ENCODE results near the gene WDR48.

The WDR48 gene

DNA sequence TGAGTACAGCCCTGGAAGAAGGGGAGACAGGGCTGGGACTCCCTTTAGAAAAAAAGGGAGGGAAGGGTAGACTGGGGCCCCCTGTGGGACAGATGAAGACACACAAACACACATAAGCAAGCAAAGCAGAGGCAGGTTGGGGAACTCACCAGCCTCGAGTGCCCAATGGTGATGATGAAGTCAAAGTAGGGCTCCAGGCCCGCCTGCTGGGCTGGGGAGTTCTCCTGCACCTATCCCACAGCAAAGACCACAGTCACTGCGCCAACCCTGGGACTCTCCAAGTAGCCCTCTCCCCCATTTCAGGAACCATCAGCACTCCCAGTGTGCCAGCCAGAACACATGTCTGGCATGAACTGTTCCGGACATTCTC, 51.5 kb downstream of the WDR48 start:
- DNase-seq, result no peak

DNA sequence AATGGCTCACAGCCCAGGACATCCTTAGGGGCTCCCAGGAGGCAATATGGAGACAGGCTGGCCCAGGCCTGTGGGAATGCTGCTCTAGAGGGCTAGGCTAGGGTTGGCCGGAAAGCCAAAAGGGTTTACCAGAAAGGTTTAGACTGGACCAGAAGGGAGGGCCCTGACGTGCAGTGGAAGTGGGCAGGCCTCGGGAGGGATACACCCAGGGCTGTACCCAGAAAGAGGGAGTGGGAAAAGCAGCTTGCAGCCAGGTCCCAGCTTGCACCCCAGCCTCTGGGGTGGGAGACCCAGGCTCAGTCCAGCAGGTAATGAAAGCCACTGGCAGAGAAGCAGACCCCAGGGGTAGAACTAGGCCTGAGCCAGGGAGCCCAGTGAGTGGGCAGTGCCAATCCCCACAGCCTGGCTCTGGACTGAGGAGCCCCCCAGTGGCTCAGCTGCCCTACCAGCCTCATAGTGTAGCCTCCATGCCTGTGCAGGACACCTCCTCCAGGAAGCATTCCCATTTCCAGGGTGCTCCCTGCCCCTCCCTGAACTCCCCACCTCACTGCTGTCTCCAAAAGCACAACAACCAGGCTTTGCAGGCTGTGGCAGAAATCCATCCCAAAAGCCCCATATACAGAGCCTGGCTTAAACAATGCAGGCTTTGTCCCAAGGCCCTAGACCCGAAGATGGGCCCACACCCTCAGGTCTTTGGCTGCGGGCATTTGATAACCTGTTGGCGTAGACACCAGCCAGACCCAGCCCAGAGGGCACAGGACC, 52.2 kb downstream of the WDR48 start:
- no peak for DNase-seq

DNA sequence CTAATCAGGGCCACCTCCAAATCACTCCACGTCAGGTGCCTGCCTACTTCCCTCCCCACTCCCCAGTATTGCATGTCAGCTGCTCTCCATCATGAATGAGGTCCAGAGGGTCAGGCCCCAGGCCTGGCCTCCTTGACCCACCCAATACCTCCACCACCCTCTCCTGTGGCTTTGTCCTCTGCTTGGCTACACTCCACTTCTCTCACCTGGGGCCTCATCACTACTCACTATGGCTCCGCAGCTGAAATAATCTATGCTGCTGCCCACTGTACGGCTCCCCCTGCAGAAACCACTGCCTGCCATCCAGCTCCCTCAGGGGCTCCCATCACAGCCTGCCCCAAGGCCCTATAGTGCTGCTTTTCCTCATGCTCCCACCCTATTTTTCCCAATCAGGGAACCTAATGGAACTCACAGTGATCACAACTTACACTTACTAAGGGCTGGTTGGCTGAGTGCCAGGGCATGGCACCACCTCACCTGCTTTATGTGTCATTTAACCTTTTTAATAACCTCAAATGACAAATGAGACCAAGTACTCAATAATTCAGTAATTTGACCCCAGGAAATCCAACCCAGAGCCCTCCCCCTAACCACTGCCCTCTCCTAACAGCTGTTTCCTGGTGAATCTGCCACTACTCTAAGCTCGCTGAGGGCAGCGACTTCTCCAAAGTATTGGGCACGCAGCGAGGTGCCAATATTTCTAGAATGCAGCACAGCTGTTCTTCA, 53.3 kb downstream of the WDR48 start:
- DNase-seq, result peak; percentile 34

DNA sequence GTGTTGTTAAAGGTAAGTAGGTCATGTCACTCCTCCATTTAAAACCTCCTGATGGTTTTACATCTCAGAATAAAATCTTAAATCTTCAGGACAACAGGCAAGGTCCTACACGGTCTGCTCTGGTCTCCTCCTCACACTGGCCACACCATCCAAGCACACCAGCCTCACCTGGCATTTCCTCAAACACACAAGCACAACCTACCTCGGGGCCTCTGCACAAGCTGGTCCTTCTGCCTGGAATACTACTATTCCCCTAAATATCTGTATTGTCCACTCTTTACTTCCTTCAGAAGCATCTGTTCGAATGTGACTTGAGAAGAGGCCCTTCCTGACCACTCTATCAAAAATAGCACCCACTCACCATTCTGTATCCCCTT, 53.9 kb downstream of the WDR48 start:
- no peak for DNase-seq

DNA sequence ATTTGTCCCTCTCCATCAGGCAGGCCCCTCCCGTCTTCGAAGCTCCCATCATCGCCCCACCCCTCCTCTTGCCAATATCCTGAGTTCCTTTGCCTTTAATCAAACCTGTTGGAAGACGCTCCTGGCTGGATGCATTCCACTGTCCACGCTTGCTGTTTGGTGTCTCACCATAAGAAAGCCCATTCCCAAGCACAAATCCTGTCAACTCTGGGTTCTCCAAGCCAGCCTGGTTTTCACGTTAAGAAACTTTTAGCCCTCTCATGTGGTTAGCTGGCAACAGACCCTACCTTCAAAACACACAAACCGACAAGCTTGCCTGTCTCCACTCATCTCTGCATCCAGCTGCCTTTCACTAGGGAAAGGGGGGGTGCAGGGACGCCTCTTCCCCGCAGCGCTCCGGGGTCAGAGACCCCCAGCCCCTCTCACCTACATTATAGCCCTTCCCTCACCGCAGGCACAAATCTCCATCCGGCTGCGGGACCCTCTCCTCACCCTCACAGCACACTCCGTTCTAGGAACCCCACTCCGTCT, 54.5 kb downstream of the WDR48 start:
- DNase-seq, result no peak

DNA sequence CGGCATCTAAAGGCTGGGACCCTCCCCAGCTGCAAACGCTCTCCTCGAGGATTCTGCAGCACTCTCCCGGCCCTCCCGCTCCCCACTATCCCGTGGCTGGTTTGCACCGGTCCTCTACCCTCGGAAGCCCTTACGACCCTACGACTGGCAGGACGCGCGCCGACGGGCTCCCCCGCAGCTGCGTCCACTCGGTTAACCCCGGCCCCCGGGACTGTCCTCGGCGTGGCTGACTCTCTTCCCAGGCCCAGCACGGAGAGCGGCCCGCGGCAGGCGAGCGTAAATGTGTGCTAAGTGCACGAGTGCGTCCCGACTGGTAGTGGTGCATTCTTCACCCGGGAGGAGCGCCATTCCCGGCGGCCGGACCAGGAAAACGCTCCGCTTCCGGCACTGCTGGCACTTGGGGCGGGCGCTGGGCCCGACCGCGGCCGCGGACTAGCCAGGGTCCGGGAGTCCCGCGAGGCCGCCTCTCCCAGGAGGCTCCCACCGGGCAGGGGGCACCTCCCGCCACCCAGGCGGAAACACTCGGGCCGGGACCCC, 55.1 kb downstream of the WDR48 start:
- peak; percentile 29 for DNase-seq

DNA sequence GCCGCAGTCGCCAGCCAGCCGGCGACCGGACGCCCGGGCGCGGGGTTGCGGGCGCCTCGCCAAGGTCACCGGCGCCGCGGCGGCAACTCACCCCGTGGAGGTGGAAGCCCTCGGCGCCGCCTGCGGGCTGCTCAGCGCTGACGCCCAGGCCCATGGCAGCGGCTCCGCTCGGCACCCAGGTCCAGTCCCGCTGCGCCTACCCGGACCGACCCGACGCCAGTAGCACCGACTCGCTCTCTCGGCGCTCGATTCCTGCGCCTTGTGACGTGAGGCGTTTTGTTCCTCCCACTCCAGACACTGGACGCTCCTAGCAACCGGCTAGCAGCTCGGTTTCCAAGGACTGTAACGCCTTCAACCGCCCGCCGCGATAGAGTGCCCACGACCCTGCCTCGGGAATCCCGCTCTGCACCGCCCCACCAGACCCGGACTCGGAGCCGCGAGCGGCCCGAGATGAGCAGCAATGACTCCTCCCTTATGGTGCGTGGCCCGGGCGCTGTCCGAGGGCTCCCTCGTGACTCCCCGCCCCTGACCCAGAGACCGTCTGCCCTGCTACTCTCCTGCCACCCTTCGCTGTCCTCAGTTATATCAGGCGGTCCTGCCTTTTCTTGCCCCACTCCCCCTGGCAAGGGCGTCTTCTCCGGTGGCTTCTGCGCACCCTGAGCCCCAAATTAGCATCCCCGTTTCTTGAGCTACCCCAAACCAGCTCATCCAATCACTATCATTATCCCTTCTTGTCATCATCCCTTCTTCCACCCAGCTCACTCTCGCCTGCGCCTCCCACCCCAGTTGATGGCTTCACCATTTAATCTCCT, 55.8 kb downstream of the WDR48 start, which contains the start of the genes GORASP1 and TTC21A:
Gene GORASP1 (minus strand): TSS at position 240 of the 812 bp plus-strand sequence. CDS start 86 bp downstream, at position 154.
Gene TTC21A (plus strand): TSS at position 293 of the 812 bp plus-strand sequence. CDS start 158 bp downstream, at position 451.
- peak; percentile 62 for DNase-seq

DNA sequence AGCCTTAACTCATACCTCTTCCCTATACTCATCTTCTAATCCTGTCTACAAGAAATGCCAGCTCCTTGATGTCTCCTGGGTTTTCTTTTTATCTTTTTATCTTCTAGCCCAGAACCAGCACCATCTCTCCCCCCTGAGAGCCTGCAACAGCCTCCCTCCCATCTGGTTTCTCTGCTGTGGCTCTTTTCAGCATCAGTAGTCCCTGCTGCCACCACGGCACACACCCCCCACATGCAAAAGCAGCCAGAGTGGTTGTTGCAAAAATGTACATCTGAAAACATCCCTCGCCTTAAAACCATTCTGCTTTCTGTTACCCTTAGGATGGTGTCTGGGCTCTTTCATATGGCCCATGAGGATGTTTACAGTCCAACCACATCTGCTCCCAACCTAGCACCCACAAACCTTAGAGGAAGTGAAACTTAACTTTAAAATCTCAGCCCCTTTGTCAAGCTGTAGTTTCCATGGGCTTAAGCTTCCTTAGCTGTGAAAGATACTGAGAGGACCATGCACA, 56.4 kb downstream of the WDR48 start:
- no peak for DNase-seq

DNA sequence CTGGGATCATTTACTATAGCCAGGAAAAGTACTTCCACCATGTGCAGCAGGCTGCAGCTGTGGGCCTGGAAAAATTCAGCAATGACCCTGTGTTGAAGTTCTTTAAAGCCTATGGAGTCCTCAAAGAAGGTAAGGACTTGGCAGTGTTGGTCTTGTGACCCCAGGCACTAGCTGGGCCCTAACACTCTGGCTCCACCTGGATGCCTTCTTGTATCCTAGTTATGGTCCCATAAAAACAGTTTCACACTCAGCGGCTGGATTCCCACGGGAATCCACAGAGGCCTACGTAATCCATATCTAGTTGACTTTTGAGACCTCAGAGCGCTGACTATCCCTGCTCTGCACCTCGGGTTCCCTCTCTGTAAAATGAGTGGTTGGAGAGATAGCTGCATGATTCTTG, 57.3 kb downstream of the WDR48 start:
- no peak for DNase-seq

DNA sequence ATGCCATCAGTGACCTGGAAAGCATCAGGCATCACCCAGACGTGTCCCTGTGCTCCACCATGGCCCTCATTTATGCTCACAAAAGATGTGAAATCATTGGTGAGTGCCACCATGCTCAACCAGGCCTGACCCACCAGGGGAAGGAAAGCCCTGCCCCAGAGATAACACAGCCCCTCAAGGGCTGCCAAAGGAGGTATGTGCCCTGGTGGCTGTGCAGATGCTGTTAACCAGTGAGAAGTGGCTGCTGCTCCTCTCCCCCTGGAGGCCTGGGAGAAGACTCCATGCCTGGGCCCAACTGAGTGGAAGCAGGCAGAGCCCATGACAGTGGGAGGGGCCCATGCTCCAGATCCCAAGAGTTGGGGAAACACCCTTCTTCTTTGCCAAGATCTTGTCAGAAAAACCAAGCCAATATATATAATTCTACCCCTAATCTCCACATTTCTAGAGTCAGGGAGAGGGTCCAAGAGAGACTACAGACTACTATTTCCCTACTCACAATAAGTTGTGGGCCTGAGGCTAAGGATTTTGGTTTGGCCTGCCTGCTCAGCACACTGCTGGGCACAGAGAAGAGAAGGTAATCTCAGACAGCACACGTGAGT, 58.3 kb downstream of the WDR48 start:
- no peak for DNase-seq

DNA sequence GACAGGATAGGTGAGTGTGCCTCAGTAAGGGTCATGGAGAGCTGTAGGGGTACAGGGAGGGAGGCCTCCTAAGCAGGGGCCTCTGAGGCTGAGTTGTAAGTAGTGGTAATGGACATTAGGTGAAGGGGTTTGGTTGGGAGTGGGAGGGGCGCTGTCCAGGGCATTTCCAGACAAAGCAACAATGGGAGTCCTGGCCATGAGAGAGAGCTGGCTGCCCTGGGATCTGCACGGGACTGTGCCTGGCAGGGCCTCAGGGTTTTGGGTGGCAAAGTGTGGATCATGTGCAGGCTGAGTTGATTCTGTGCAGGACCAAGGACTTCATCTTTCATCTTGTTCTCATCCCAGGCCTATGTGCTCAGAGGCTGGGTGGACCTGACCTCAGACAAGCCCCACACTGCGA, 60.3 kb downstream of the WDR48 start:
- DNase-seq, result no peak

DNA sequence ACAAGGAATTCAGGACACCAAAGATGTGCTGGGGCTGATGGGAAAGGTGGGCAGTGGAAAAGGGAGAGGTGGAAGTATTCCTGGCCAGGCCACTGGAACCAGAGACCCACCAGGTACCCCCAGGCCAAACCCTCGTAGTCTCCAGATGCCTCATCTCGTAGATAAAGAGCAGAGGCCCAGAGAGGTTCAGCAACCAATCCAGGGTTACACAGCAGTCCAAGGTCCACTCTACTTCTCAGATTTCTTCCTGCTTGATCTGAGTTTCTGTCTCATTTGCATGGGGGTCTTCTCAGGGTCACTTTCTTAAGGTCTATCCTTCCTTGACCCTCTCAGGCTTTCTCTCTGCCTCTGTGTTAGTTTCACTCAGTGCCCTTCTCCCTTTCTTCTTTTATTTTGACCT, 60.7 kb downstream of the WDR48 start:
- no peak for DNase-seq

DNA sequence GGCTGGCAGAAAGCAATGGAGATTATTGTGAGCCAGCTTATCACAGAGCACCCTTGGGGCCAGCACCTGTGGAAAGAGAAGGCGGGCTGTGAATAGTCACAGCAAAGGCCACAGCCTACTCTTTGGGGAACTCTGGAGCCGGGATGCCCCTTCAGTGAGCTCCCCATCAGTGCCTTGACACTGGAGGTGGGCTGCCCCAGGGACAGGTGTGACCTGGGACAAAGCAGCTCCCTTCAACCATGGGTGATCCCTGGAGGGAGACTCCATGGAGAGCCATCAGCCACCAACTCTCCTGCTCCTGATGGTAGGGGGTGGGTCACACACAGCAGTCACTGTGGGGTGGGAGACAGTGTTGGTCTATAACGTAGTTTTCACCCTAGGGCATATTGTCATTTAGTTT, 61.5 kb downstream of the WDR48 start:
- DNase-seq, result no peak

DNA sequence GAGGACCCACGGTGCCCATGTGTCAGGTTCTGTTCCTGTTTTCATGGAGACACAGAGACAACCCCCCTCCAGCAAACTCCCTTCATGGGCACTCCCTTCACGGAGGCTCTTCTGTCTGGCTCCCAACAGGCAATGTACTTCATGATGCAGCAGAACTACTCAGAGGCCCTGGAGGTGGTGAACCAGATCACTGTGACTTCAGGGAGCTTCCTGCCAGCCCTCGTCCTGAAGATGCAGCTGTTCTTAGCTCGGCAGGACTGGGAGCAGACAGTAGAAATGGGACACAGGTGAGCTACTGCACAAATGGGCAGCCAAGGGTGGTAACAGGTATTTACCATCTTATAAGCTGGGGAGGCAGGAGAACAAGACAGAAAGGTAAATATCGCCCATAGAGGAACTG, 62.6 kb downstream of the WDR48 start:
- DNase-seq, result no peak

DNA sequence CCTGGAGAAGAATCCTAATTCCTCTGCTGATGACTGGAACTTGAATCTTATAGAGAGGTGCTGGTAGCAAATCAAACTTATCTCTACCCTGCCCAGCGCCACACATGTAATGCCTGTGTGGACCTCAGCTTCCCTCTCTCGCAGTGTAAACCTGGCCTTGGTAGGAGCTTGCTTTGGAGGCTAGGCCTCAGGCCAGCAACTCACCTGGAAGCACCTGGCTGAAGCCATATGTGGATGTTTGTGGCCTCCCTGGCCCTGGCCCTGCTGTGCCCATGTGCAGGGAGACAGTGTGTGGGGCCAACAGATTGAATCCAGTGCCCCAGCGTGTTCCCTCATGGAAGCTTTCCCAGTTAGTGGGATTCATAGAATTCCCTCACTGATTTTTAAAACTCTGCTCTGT, 64.1 kb downstream of the WDR48 start:
- no peak for DNase-seq

DNA sequence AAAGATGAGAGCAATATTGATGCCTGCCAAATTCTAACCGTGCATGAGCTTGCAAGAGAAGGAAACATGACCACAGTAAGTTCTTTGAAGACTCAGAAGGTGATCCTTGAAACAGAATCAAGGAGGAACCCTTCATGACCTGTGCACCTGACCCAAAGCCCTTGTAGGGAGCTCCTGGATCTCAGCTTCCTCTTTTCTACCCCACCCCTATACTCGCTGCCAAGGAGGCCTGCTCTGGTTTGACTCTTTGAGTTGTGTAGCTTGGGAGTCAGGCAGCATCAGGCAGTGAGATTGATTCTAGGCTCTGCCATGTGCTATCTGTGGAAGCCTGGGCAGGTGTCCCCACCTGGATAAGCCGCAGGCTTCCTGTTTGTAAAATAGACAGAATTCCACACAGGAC, 66.3 kb downstream of the WDR48 start:
- DNase-seq, result no peak

DNA sequence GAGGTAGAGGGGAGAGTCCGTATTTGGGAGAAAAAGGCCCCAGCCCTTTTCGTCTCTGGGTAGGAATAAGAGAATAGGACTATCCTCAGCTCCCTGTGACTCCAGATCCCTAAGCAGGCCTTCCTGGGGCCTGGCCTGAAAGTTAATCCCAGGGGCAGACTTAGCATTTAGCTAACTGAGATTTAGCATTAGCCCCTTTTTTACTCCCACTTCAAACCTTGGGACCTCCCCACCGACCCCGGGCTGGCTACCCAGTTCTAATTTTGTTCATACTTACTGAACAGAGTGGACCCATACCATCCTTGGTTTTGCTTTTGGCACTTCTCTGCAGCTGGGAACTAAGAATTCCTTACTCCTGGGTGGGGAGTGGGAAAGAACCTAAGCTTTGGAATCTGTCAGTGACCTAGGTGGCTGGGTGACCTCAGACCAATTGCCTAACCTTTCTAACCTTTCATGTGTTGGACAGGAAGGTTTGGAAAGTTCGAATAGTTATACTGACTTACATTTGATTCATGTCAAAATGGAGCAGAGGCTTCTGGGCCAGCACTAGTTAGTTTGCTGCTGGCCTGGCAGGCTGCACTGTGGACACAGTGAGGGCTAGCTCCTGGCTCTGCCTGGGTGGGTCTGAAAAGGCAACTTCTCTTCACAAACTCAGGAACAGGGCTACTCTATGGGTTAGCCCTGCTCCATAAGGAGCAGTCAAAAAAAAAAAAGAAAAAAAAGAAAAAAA, 67.3 kb downstream of the WDR48 start:
- no peak for DNase-seq

DNA sequence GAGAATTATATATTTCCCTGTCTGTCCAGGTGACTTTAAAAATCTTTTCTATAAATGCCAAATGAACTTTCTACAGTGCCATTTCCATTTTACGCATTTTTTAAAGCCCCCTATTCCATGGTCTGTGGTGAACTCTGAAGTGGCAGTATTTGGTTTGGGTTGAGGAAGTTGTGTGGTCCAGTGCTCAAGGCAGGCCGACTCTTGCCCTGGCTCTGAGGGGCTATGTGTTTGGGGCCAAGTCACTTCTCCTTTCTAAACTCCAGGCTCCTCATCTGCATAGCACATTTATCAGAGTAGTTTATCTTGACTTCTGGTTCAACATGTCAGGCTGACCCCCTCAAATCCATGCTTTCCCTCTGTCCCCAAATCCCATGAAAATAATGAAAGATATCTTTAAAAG, 69.8 kb downstream of the WDR48 start:
- no peak for DNase-seq

DNA sequence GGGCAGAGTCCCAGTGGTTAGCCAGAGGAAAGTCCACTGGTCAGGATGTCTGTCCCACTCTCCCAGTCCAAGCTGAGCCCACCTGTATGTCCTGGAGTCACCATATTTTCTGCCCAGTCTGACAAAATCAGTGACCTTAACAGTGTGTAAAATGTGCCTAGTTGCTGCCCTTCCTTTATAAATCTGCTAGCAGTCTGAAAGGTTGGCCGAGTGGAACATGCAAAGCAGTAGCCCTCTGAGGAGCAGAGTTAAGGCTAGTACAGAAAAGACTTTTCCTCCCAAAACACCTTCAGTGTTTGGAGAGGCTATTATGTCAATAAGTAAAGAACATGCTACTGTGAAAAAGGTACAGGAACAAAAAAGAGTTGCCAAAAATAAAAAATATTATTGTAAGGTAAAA, 71.0 kb downstream of the WDR48 start:
- DNase-seq, result no peak

DNA sequence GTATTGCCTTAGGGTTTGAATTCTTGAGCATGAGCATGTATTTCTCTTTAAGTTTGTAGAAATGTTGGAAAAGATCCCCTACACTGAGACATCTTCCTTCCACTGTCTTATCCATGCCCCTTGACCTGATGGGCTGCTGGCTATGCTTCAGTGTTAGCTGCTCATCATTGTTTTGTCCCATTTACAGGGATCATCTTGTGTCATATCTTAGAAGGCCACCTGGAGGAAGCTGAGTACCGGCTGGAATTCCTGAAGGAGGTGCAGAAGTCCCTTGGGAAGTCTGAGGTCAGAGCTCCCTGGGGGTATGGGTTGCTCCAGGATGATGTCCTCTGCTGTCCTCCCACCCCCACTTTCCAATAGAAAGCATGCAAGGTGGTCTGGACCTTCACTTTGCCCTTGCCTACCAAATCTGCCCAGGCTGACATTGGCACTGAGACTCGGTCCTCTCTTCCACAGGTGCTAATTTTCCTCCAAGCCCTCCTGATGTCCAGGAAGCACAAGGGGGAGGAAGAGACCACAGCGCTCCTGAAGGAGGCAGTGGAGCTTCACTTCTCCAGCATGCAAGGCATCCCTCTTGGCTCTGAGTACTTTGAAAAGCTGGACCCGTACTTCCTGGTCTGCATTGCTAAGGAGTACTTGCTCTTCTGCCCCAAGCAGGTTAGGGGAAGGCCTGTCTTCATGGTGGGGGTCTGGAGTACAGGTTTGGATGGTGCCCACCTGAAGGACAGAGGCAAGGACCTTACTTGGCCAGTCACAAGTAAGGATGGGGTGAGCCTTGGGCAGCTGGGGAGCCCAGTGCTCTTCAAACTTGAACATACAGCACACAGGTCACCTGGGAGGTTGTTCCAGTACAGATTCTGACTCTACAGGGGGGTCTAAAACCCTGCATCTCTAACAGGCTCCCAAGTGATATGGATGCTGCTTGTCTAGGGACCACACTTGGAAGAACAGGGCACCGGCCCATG, 73.3 kb downstream of the WDR48 start:
- DNase-seq, result no peak

All from activated naive CD4-positive, alpha-beta T cell treated with anti-CD3 and anti-CD28 coated beads, Interleukin-2, amount 50 U/mL, for 16 hours (primary cell).